GM12873 (cell line): ENCODE results near the gene GPATCH8.

Experiments used
- CTCF ChIP-seq: IDR thresholded peaks from 2 replicates; pipeline ENCODE4 v1.5.1; 2012; ENCODE audit warnings: low read depth, mild to moderate bottlenecking, moderate library complexity, low read length, control low read depth; ENCODE audit not compliant: insufficient read depth; ENCODE audit errors: missing control alignments

Gene GPATCH8

GRCh38 chr17:44356241-44356640 lies 147.0 kb downstream of the GPATCH8 start:
- TF ChIP-seq CTCF: no peak

- TF ChIP-seq CTCF: no peak
Observed at GRCh38 chr17:44355642-44356099, 147.5 kb downstream of the GPATCH8 start.

- TF ChIP-seq CTCF: peak; percentile 60
Observed at GRCh38 chr17:44354582-44355561, 148.3 kb downstream of the GPATCH8 start.

GRCh38 chr17:44353672-44354331 lies 149.4 kb downstream of the GPATCH8 start:
- no peak for TF ChIP-seq CTCF

DNA sequence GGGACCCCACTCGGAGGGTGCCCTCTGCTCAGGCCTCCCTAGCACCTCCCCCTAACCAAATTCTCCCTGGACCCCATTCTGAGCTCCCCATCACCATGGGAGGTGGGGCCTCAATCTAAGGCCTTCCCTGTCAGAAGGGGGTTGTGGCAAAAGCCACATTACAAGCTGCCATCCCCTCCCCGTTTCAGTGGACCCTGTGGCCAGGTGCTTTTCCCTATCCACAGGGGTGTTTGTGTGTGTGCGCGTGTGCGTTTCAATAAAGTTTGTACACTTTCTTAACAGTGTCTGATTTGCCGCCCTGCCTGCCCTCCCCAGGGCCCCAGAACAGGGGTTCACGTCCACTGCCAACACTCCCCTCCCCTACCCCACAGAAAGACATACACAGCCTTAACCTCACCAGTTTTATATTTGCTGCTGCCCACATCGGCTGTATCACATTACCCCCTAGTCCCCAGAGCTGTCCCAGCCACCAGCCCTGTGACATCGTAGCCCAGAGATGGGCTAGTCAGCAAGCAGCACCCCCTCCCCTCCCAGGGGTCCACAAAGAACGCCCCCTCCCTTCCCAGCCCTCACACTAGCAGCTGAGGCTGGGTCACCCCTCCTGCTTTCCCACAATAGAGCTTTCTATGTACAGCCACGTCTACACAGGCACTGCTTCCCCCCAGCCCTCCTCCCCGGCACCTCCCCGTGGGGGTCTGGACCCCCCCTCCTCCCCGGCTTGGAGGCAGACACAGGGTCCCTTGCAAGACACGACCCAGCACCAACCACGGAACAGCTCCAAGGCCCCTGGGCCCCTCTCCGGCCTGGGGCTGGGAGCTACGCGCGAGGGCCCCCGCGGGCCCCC lies 150.2 kb downstream of the GPATCH8 start:
- TF ChIP-seq CTCF: no peak

DNA sequence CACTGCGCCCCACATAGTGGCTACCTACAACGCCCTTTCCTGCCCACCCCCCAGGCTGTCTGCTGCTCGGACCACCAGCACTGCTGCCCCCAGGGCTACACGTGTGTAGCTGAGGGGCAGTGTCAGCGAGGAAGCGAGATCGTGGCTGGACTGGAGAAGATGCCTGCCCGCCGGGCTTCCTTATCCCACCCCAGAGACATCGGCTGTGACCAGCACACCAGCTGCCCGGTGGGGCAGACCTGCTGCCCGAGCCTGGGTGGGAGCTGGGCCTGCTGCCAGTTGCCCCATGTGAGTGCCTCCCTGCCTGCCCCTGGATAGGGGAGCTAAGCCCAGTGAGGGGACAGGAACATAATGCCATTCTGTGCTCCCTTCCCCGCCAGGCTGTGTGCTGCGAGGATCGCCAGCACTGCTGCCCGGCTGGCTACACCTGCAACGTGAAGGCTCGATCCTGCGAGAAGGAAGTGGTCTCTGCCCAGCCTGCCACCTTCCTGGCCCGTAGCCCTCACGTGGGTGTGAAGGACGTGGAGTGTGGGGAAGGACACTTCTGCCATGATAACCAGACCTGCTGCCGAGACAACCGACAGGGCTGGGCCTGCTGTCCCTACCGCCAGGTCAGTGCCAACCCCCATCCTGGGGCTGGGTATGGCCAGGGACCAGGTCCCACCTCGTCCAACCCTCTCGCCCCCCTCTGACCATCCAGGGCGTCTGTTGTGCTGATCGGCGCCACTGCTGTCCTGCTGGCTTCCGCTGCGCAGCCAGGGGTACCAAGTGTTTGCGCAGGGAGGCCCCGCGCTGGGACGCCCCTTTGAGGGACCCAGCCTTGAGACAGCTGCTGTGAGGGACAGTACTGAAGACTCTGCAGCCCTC lies 151.0 kb downstream of the GPATCH8 start:
- TF ChIP-seq CTCF: no peak
